NCI-H1694 (cell line): Measurements from ENCODE around the gene SPPL3.

Experiments
- DNase-seq: peaks from one replicate; lab custom pipeline; 2025; lab: John Stamatoyannopoulos, UW

SPPL3 gene

DNA sequence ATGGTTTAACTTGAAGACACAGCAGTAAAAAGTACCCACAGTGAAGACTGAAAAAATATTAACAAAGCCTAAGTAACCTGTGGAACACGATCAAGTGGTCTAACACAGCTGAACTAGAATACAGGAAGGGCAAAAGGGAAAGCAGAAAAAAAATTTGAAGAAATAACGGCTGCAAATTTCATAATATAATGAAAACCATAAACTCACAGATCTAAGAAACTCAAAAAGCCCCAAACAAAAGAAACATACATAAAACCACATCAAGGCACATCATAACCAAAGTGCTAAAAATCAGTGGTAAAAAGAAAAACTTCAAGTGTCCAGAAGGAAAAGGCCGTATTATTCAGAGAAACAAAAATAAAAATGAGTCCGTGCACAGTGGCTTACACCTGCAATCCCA lies 30.9 kb downstream of the SPPL3 start:
- DNase-seq, result no peak

DNA sequence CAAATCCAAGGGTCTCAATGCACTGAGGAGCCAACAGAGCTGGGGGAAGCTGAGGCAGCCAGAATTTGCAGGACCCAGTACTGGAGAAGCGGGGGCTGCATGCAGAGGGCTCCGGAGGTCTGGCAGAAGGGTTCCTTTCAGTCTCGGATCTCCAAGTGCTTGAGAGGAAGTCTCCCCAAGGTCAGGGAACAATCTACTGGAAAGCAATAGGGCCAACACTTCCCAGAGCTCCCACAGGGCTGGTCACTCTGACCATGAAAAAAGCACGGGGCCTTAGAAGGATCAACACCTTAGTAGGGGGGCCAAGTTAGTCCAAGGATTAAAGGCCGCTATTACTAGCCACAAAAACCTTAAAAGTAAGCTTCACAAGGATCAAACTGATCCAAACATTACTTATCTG lies 31.7 kb downstream of the SPPL3 start:
- no peak for DNase-seq

DNA sequence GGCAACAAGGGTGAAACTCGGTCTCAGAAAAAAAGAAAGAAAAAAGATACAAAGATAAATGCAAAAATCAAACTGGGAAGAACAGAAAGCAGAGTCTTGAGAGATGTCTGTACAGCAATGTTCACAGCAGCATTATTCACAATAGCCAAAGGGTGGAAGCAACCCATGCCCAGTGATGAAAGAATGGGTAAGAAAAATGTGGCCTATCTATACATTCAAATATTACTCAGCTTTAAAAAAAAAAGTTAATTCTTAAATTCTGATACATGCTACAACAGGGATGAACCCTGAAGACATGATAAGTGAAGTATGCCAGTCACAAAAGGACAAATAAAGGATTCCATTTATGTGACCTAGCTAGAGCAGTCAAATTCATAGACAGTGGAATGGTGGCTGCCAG lies 33.7 kb downstream of the SPPL3 start:
- no peak for DNase-seq

DNA sequence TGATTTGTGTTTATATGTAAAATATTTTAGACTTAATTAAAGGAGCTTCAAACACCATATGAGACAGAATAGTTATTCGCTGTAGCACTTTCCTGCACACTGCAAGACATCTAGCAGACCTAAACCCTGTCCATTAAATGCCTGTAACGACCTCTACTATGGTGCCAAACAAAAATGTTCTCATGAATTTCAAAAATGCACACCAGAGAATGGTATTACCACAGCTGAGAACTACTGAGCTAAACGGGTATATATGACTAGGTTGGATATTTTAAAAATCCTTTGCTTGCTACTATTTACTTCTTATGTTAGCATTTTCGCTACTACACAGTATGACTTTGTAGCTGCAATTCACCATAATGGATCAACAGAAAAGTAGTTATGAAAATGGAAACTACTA lies 34.8 kb downstream of the SPPL3 start:
- no peak for DNase-seq

DNA sequence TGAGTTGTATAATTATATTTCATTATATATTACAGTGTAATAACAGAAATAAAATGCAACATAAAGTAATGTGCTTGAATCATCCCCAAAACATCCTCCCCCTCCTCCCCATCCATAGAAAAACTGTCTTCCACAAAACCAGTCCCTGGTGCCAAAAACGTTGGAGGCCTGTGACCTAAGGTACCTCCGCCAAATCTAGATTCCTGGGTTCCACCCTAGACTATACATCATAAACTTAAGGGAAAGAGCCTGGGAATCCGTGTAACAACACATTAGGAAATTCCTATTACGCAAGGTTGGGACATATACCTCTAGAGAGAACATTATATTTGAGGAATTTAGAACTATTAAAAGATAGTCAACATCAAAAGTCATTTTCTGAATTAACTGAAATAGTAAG lies 38.0 kb downstream of the SPPL3 start:
- DNase-seq, result no peak

DNA sequence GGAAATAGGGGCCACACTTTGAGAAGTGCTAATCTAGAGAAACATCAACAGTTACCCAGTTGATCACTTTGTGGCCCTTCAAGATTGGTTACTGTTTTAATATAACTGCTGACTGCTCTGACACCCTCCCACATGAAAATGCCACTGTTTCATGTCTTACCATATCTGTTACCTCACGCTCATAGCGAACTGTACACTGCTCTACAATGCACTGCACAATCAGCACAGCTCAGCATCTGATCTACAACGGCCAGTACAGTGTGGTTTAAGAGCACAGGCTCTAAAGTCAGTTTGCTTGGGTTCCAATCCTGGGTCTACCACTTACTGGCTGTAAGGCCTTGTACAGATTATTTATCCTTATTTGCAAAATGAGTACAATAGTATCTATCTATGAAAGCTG lies 39.1 kb downstream of the SPPL3 start:
- DNase-seq, result no peak

DNA sequence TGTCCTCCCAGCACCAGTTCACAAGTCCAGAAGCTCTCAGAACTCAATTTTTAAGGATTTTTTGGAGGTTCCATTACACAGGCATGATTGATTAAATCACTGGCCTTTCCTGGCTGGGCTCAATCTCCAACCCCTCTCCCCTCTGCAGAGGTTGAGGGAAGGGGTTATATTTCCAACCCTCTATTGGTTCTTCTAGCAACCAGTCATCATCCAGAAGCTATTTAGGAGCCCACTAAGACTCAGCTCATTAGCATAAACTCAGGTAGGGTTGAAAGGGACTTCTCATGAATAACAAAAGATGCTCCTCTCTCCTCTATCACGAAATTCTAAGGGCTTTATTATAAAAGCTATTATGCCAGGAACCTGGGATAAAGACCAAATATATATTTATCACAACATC lies 41.5 kb downstream of the SPPL3 start:
- DNase-seq, result no peak

DNA sequence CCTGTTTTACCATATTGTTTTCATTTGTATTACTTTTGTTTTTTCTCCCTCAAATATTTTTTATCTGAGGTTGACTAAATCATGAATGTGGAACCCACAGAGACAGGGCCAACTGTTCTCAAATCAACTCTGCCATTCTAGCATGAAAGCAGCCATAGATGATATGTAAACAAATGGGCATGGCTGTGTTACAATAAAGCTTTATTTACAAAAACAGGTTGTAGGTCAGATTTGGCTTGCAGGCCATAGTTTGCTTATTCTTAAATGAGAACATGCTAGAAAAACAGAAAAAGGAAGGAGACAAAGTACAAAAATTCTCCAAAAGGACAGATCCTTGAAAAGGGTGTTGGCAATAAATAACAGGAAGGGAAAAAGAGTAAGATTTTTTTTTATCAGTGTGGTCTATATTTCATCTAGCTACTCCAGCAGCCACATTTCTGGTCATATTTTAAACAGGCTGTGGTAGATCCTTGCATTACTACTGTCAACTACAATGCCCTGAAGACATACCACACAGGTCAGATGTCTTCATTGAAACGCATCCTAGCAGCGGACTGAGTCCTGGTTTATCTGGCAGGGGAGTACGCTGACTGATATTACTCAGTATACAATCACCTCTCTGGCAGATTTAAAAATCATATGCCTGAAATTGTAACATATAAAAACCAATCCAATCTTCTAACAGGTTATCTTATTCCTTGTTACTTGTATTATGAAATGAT lies 42.9 kb downstream of the SPPL3 start:
- DNase-seq, result no peak

DNA sequence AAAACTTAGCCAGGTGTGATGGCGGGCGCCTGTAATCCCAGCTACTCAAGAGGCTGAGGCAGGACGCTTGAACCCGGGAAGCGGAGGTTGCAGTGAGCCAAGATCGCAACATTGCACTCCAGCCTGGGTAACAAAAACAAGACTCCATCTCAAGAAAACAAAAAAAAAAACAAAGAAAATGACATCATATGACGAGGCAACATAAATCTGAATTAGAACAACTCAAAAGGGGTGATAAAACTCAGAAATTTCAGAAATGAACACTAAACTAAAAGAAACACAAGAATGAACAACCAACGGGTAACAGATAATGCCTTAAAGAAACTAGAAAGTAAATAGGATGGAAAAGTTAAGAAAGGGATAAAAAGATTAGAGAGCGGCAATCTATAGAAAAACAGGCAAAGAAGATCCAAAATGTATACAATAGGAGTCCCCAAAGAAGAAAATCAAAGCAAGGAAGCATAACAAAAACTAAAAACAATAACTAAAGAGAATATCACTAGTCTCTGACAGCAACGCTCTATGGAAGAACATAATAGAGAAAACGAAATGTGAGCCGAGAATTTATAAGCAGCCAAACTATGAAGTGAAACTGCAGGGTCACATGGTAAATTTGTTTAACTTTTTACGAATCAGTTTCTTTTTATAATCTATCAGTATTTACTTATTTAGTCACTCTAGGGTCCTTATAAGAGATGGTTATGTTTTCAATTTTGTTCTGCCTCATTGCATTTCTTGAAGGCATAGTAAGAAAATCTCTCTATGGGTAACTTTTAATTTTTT lies 45.7 kb downstream of the SPPL3 start:
- no peak for DNase-seq

DNA sequence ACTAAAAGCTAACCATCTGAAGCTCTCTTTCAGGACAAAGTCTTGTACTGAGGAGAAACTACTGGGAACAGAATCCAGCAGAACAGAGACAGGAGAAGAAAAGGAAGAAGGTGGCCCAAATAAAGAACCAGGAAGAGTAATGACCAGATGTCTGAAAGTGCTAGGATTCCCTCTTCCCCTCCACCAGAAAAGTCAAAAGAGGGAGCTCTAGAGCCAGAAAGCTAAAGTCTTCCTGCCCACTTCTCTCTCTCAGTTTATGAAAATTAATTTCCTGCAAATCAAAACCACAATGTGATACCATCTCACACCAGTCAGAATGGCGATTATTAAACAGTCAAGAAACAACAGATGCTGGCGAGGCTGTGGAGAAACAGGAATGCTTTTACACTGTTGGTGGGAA lies 47.2 kb downstream of the SPPL3 start:
- DNase-seq, result no peak

DNA sequence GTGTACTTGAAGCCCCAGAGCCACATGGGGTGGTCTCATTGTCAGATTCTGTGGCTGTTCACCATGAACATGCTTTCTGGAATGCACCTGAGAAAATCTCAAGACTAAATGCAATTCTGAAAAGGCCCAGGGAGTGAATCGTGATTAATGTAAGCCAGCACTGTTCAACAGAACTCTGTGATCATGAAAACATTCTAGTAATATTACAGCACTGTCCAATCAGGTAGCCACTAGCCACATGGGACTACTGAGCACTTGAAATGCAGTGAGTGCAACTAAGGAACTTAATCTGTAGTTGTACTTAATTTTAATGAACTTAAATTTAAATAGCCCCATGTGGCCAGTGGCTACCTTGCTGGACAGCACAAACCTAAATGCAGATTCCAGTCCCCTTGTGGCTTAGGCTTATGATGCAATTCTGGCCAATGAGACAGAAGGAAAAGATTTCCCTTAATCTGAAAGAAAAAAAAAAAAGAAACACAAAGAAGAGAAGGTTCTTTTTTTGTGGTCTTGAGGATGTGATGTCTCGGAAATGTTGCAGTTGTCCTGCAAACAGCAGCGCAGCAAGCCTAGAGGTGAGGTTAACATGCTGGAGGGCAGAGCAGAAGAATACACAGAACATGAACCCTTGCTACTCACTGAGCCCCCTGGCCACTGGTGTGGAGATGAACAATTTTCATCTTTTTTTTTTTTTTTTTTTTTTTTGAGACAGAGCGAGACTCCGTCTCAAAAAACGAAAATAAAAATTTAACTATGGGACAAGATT lies 48.2 kb downstream of the SPPL3 start:
- no peak for DNase-seq

DNA sequence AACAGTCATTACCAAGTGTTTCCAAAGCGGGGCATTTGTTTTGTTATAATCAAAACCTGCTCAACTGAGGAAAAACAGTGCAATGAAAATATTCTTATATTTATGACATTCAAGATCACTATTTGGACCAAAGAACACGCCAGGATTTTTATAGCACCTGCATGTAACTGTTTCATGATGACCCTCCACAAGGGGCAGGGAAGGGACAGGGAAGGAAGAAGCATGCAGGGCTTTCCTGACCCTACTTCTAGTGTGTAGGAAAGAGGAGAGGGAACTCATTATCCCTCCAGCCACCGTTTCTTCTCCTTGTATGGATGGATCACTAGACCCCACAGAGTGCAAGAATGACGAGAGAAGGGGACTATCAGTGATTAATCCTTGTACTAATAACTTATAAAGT lies 49.4 kb downstream of the SPPL3 start:
- DNase-seq, result no peak

DNA sequence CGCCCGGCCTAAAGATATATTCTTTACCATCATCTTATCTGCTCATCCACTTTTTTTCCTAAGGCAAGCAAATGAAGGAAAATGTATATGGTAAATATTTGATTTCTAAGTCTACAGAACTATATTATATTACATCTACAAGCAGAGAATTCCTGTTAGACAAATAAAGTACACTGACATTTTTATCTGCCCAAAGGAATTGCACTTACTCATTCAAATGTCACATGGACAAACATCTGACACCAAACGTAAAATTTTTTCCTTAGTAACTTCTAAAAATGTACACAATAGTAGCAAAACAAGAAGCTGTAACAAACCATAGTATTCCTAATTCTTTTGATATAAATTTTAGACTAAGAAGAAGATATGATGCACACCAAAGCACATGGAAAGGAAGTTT lies 51.0 kb downstream of the SPPL3 start:
- DNase-seq, result no peak

DNA sequence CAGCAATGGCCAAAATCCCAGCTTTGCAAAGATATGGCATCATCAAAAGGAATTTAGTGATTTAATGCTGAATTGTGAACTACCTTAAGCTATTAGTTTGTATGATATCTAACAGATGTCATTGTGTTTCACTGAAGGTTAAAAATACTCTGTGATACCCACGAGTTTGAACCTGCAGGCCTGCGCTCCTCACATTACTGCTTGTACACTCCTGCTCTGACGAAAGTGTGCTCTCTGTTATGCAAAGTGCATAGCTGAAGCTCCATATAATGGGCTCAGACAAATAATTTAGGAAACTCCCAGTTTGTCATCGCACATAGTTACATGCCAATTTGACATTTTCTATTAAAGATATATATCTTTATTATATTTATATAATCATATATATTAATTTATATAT lies 52.2 kb downstream of the SPPL3 start:
- no peak for DNase-seq

DNA sequence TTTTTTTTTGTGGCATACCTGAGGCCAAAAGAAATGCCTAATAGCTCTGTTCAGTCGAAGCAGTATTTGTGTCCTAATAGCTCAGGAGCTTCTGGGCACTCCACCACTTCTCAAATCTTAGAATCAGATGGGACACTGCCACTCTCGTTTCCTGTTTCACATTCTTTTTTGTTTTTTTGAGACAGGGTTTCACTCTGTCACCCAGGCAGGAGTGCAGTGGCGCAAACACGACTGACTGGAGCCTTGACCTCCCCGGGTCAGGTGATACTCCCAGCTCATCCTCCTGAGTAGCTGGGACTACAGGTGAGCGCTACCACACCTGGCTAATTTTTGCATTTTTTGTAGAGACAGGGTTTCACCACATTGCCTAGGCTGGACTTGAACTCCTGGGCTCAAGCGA lies 52.7 kb downstream of the SPPL3 start:
- DNase-seq, result no peak

DNA sequence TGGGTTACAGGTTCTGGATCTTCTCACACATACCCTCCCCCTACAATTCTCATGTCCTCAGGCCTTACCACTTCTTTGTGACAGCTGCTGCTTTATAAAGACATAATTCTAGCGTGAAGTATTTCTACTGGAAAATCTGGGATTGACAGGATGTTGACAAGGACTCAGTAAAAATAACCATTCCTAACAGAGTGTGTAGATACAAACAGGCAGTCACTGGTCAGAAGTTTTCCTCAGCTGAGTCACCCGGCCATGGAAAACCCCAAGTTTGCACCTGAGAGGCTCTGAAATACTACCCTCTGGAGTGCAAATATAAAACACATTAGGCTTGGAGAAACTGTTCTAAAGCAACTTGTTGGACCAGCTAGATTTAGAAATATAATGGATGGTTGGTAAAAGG lies 54.4 kb downstream of the SPPL3 start:
- DNase-seq, result no peak

DNA sequence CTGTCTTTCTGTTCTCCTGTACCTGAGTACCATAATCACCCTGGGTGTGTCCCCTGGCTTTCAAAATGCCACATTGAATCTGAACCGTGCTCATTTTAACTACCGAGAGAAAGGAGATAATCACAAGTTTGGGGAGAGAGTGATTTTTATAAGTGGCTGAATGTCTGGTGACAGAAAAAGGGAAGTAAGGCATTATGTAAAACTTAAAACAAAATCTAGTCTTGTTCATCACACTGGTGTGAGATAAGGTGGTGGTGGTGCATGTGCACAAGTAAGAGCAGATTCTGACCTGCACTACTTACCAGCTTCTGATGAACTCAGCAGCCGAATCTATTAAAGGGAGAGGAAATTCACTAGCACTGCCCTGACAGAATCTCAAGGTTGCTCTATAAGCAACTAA lies 56.3 kb downstream of the SPPL3 start:
- no peak for DNase-seq

DNA sequence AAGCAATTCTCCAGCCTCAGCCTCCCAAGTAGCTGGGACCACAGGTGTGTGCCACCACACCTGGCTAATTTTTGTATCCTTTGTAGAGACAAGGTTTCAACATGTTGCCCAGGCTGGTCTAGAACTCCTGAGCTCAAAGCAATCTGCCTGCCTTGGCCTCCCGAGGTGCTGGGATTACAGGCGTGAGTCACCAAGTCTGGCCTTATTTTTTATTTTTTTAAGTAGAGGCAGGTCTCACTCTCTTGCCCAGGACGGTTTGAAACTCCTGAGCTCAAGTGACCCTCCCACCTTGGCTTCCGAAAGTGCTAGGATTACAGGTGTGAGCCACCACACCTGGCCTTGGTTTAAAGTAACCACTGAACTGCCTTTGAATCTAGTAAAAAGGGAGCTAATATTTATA lies 56.8 kb downstream of the SPPL3 start:
- DNase-seq, result no peak

DNA sequence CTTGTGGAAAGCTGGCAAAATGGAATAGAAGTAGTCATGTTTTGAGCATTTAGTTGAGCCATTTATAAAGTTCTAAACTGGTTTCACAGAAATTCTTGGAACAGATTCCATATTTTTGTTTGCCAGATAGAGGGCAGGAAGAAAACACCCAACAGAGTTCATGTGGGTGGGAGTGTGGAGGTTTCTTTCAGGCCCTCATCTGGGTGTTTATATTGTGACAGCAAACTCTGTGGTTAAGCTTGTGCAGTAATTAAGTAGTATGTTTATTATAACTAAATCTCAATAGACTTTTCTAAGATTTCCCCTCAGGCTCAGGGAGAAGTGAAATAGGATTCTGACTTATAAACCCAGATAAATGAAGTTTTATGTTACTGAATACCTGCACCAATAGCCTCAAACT lies 57.4 kb downstream of the SPPL3 start:
- DNase-seq, result no peak

DNA sequence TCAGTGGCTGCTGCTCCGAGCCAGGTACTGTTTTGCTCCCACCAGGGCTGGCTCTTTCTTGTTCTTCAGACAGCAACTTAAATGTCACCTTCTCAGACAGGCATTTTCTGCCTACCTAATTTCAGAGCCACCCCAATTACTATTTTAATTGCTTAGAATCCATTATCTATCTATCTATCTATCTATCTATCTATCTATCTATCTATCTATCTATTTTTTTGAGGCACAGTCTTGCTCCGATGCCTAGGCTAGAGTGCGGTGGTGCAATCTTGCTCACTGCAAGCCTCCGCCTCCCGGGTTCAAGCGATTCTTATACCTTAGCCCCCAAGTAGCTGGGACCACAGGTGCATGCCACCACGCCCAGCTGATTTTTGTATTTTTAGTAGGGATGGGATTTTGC lies 58.5 kb downstream of the SPPL3 start:
- DNase-seq, result no peak

DNA sequence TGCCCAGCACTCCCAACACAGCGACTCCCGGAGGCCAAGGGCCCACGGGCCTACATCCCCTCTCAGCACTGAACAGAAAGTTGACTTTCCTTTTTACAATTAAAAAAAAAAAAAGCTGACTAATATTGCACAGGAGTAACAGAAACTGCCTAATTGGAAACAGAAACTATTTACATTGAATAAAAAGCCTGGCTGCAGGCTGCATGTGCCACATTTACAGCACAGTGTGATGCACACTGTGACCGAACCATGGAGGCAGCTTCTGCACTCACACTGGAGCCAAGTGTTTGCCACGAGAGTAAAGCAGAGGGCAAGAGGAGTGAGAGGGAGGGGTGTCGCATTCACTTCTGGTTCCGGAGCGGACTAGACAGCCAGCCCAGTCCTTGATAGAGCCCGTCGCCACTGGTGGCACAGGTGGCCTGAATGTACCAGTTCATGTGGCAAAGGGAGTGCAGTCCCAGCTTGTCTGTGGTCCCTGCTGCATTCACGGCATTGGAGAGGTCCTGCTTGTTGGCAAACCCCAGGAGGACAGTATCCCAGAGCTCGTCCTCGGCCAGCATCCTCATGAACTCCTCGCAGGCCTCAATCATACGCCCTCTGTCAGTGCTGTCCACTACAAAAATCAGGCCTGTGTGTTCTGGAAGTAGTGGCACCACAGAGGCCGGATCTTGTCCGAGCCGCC lies 59.2 kb downstream of the SPPL3 start:
- no peak for DNase-seq

DNA sequence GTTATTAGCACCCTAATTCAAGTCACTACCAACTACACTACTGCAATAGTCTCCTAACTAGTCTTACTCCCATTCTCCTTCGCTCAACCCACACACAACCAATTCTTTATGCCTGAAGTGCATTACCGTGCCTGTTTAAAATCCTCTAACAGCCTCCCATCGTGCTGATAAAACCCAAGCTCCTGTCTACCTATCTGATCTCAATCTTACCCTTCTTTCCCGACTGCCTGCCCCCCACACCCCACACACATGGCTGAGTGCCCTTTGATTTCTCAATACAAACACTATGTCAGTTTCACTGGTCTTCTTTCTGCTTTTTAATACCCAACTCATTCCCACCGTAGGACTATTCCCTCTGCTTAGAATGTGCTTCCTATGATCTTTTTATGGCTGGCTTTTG lies 59.9 kb downstream of the SPPL3 start:
- DNase-seq, result no peak

DNA sequence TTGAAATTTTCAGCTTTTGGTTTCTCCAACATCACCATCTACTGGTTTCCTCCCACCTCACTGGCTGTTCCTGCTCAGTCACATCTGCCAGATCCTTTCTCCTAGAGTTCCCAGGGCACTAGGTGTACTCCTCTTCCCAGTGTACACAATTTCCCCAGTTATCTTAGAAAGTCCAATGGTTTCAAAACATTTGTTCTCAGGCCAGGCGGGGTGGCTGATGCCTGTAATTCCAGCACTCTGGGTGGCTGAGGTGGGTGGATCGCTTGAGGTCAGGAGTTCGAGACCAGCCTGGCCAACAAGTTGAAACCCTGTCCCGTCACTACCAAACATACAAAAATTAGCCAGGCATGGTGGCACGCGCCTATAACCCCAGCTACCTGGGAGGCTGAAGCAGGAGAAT lies 60.7 kb downstream of the SPPL3 start:
- no peak for DNase-seq
